HG03045 (cell line): ENCODE measurements around the gene IGDCC3.
"Not testable (repeated sequence)": the region's sequence is repeated elsewhere in the genome, so short reads cannot be mapped to it uniquely, and the experiment has no call there.

Experiments used
- ATAC-seq: cut with Tn5 transposase; IDR thresholded peaks from one replicate; pipeline ENCODE4 v1.9.1; 2021; ENCODE audit warnings: mild to moderate bottlenecking, moderate library complexity; ENCODE audit not compliant: unreplicated experiment

Gene IGDCC3

GRCh38 chr15:65406424-65407000, 28.7 kb upstream of the IGDCC3 start:
- no peak for ATAC-seq

GRCh38 chr15:65405791-65406423, 28.1 kb upstream of the IGDCC3 start:
- no peak for ATAC-seq

- ATAC-seq, result no peak
Measured at GRCh38 chr15:65404186-65404872, 26.5 kb upstream of the IGDCC3 start.

- no peak for ATAC-seq
Measured at GRCh38 chr15:65402961-65403360, 25.2 kb upstream of the IGDCC3 start.

- no peak for ATAC-seq
Measured at GRCh38 chr15:65401611-65402240, 23.9 kb upstream of the IGDCC3 start.

- no peak for ATAC-seq
Measured at GRCh38 chr15:65400760-65401610, 23.2 kb upstream of the IGDCC3 start.

- no peak for ATAC-seq
Measured at GRCh38 chr15:65399997-65400396, 22.2 kb upstream of the IGDCC3 start.

- no peak for ATAC-seq
Measured at GRCh38 chr15:65399001-65399706, 21.4 kb upstream of the IGDCC3 start.

- ATAC-seq, result not testable (repeated sequence)
Measured at GRCh38 chr15:65398486-65398885, 20.7 kb upstream of the IGDCC3 start.

- no peak for ATAC-seq
Measured at GRCh38 chr15:65396965-65397317, 19.1 kb upstream of the IGDCC3 start.

GRCh38 chr15:65396283-65396964, 18.6 kb upstream of the IGDCC3 start:
- no peak for ATAC-seq

GRCh38 chr15:65395567-65396202, 17.9 kb upstream of the IGDCC3 start:
- no peak for ATAC-seq

GRCh38 chr15:65394936-65395335, 17.1 kb upstream of the IGDCC3 start:
- ATAC-seq, result no peak

- ATAC-seq, result no peak
Measured at GRCh38 chr15:65394280-65394789, 16.5 kb upstream of the IGDCC3 start.

- no peak for ATAC-seq
Measured at GRCh38 chr15:65393557-65393956, 15.8 kb upstream of the IGDCC3 start.

- ATAC-seq, result no peak
Measured at GRCh38 chr15:65393091-65393490, 15.3 kb upstream of the IGDCC3 start.

- no peak for ATAC-seq
Measured at GRCh38 chr15:65392368-65392767, 14.6 kb upstream of the IGDCC3 start.

GRCh38 chr15:65391732-65392131, 13.9 kb upstream of the IGDCC3 start:
- ATAC-seq, result no peak

- no peak for ATAC-seq
Measured at GRCh38 chr15:65390447-65390846, 12.6 kb upstream of the IGDCC3 start.
